Thyroid gland (tissue), 4 donors: ENCODE data around the gene GRB10.

Source experiments
- CTCF ChIP-seq, 6 experiments: fragments of 200-600 bp in 3 of 6; fragments of 450-650 bp in 3 of 6; sonication (generic) in 3 of 6; IDR thresholded peaks; one replicate each; pipeline ENCODE4 v1.5.1; 2016 to 2019; ENCODE audit warnings: antibody characterized with exemption in 6 of 6, mild to moderate bottlenecking in 2 of 6, inconsistent platforms in 1 of 6, moderate library complexity in 1 of 6
- POLR2A ChIP-seq, 2 donors: fragments of 450-650 bp; IDR thresholded peaks; one replicate each; pipeline ENCODE4 v1.6.1; 2017; ENCODE audit warnings: antibody characterized with exemption in 2 of 2, mild to moderate bottlenecking in 2 of 2, moderate library complexity in 1 of 2

GRCh38 chr7:50828801-50829200, 46.1 kb upstream of the GRB10 start:
- TF ChIP-seq CTCF (IDR thresholded peaks at IDR 0.05) (no peak), POLR2A (IDR thresholded peaks at IDR 0.05) (no peak)
